Kidney epithelial cell (primary cell): ENCODE data around the gene AP1B1. TPM values are rescaled to one million over a fixed set of nuclear protein-coding genes. Genes with fewer than 3 reads are reported as not detected.

Source experiments
- DNase-seq: peaks from one replicate; pipeline ENCODE4 v3.0.0-alpha.2; 2010; ENCODE audit warnings: low read depth
- H3K27me3 ChIP-seq: 2 replicates; pipeline ENCODE4 v1.6.0; 2011; ENCODE audit warnings: low read length; ENCODE audit not compliant: control insufficient read depth, insufficient read depth
- H3K36me3 ChIP-seq: 2 replicates; pipeline ENCODE4 v1.5.1; 2011; ENCODE audit warnings: low read length; ENCODE audit not compliant: control insufficient read depth, insufficient read depth
- H3K4me3 ChIP-seq: 2 replicates; pipeline ENCODE4 v1.5.1; 2011; ENCODE audit warnings: low read depth, mild to moderate bottlenecking, control low read depth, low read length
- CTCF ChIP-seq: IDR thresholded peaks from 2 replicates; pipeline ENCODE4 v1.5.1; 2011; ENCODE audit warnings: mild to moderate bottlenecking, moderate library complexity, low read length, control low read depth, inconsistent platforms; ENCODE audit not compliant: insufficient read depth, poor library complexity, severe bottlenecking
- total RNA-seq: library from RNA; depleted of rRNA; stranded (reverse); fragments of >200 nt; gene quantifications from 2 replicates; pipeline ENCODE4 v1.2.3, GENCODE V29; 2015

AP1B1 gene
- total RNA-seq, 1 donor from 2014 or later, result 65.2 TPM

GRCh38 chr22:29327089-29327764, 61.1 kb downstream of the AP1B1 start:
- no peaks in the 10 kb centered on the region for H3K27me3 ChIP-seq
- H3K36me3 ChIP-seq, result no peaks in the 10 kb centered on the region
- no peak for TF ChIP-seq CTCF
- H3K4me3 ChIP-seq, result no peak overlapping the region
- no peak for DNase-seq

- no peak overlapping the region for H3K4me3 ChIP-seq
- no peak for TF ChIP-seq CTCF
- no peaks in the 10 kb centered on the region for H3K27me3 ChIP-seq
- DNase-seq, result no peak
- H3K36me3 ChIP-seq, result no peaks in the 10 kb centered on the region
Observed at GRCh38 chr22:29326481-29326880, 61.9 kb downstream of the AP1B1 start.

GRCh38 chr22:29325785-29326315, 62.5 kb downstream of the AP1B1 start:
- H3K4me3 ChIP-seq, result no peak overlapping the region
- DNase-seq, result no peak
- H3K36me3 ChIP-seq, result no peaks in the 10 kb centered on the region
- no peak for TF ChIP-seq CTCF
- H3K27me3 ChIP-seq, result no peaks in the 10 kb centered on the region

- Histone ChIP-seq H3K4me3 (no peak overlapping the region), H3K36me3 (no peaks in the 10 kb centered on the region), H3K27me3 (no peaks in the 10 kb centered on the region)
- TF ChIP-seq CTCF, result no peak
- no peak for DNase-seq
Observed at GRCh38 chr22:29325356-29325755, 63.0 kb downstream of the AP1B1 start.

- TF ChIP-seq CTCF, result no peak
- Histone ChIP-seq H3K4me3 (no peak overlapping the region), H3K36me3 (no peaks in the 10 kb centered on the region), H3K27me3 (no peaks in the 10 kb centered on the region)
- DNase-seq, result no peak
Observed at GRCh38 chr22:29323641-29324040, 64.7 kb downstream of the AP1B1 start.

- peak; percentile 3 for TF ChIP-seq CTCF
- peaks cover 15% of the 10 kb centered on the region for H3K27me3 ChIP-seq
- DNase-seq, result no peak
- no peak overlapping the region for H3K4me3 ChIP-seq
- H3K36me3 ChIP-seq, result no peaks in the 10 kb centered on the region
Observed at GRCh38 chr22:29320546-29320945, 67.8 kb downstream of the AP1B1 start.
